ENCODE results near the gene DNAJC25.

Gene DNAJC25

DNA sequence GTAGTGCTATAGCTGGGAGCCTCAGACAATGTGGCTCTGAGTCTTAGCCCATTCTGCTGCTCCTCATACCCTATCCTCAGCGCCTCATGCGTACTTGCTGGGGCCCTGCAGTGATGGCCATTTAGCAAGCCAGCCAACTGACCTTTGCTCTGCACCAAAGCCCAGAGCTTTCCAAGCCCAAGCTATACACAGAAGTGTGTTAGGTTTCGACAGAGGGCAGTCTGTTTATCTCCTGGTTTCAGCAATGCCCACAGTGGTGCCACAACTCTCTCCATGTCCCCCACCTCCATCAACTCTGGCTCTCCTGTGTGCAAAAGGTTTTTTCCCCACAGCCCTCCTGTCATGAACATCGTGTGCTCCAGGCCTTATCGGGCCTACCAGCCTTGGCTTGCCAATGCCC lies 47.2 kb downstream of the DNAJC25 start:
- Histone ChIP-seq H2BK12ac (ENCODE audit: low read length) (no peak overlapping the region), H3K4me2 (ENCODE audit: low read length) (no peak overlapping the region), H3K18ac (ENCODE audit: low read length) (no peak overlapping the region), H3K4me1 (ENCODE audit: control insufficient read depth in 1 of 2, insufficient read depth in 2 of 2, low read length in 2 of 2) (no peaks in the 10 kb centered on the region), H3K9ac (ENCODE audit: low read length) (no peak overlapping the region), H2BK5ac (ENCODE audit: low read depth, low read length, poor library complexity) (no peak overlapping the region), H3K4me3 (ENCODE audit: low read depth, low read length) (no peak overlapping the region), H2BK120ac (ENCODE audit: insufficient read depth, low read length, poor library complexity) (no peak overlapping the region), H3K79me1 (ENCODE audit: low read length) (no peaks in the 10 kb centered on the region), H3K4ac (ENCODE audit: low read depth, low read length) (no peak overlapping the region), H2AFZ (ENCODE audit: insufficient read depth, low read length, poor library complexity) (no peak overlapping the region), H3K27me3 (ENCODE audit: insufficient read depth, low read length) (no peaks in the 10 kb centered on the region), H3K14ac (ENCODE audit: low read length) (no peak overlapping the region), H3K36me3 (ENCODE audit: control insufficient read depth in 1 of 2, insufficient read depth in 2 of 2, low read length in 2 of 2) (peaks cover 4 to 10% of the 10 kb centered on the region in 2 experiments), H2AK5ac (ENCODE audit: low read length) (no peak overlapping the region), H4K8ac (ENCODE audit: low read depth, low read length) (no peak overlapping the region), H3K23ac (ENCODE audit: low read length) (no peak overlapping the region), H4K12ac (ENCODE audit: low read depth, low read length) (no peak overlapping the region), H3K9me3 (ENCODE audit: insufficient read depth, low read depth, low read length) (no peaks in the 10 kb centered on the region), H4K91ac (ENCODE audit: low read depth, low read length) (no peak overlapping the region), H3K79me2 (ENCODE audit: control insufficient read depth, insufficient read depth, low read length, poor library complexity) (no peaks in the 10 kb centered on the region), H3K27ac (ENCODE audit: low read depth, low read length) (no peak overlapping the region)
- WGBS (ENCODE audit: extremely low coverage, insufficient coverage, insufficient read length): no CpG with 5 or more reads among the region's 5 CpGs
- no peak for DNase-seq

- H4K12ac ChIP-seq (ENCODE audit: low read depth, low read length): no peak overlapping the region
- H3K27ac ChIP-seq (ENCODE audit: low read depth, low read length): no peak overlapping the region
- H3K79me1 ChIP-seq (ENCODE audit: low read length): no peaks in the 10 kb centered on the region
- DNase-seq: no peak
- H3K4me1 ChIP-seq (ENCODE audit: control insufficient read depth in 1 of 2, insufficient read depth in 2 of 2, low read length in 2 of 2): no peaks in the 10 kb centered on the region
- no peak overlapping the region for H2AFZ ChIP-seq (ENCODE audit: insufficient read depth, low read length, poor library complexity)
- no peaks in the 10 kb centered on the region for H3K79me2 ChIP-seq (ENCODE audit: control insufficient read depth, insufficient read depth, low read length, poor library complexity)
- no peaks in the 10 kb centered on the region for H3K9me3 ChIP-seq (ENCODE audit: insufficient read depth, low read depth, low read length)
- no peak overlapping the region for H3K23ac ChIP-seq (ENCODE audit: low read length)
- H3K27me3 ChIP-seq (ENCODE audit: insufficient read depth, low read length): no peaks in the 10 kb centered on the region
- H3K4ac ChIP-seq (ENCODE audit: low read depth, low read length): no peak overlapping the region
- H4K8ac ChIP-seq (ENCODE audit: low read depth, low read length): no peak overlapping the region
- H3K4me3 ChIP-seq (ENCODE audit: low read depth, low read length): no peak overlapping the region
- WGBS (ENCODE audit: extremely low coverage, insufficient coverage, insufficient read length): no CpG with 5 or more reads among the region's 6 CpGs
- no peak overlapping the region for H3K4me2 ChIP-seq (ENCODE audit: low read length)
- no peak overlapping the region for H3K9ac ChIP-seq (ENCODE audit: low read length)
- peaks cover 4 to 10% of the 10 kb centered on the region in 2 experiments for H3K36me3 ChIP-seq (ENCODE audit: control insufficient read depth in 1 of 2, insufficient read depth in 2 of 2, low read length in 2 of 2)
- H2BK120ac ChIP-seq (ENCODE audit: insufficient read depth, low read length, poor library complexity): no peak overlapping the region
- no peak overlapping the region for H3K14ac ChIP-seq (ENCODE audit: low read length)
- no peak overlapping the region for H2AK5ac ChIP-seq (ENCODE audit: low read length)
- no peak overlapping the region for H3K18ac ChIP-seq (ENCODE audit: low read length)
- no peak overlapping the region for H4K91ac ChIP-seq (ENCODE audit: low read depth, low read length)
- no peak overlapping the region for H2BK5ac ChIP-seq (ENCODE audit: low read depth, low read length, poor library complexity)
- no peak overlapping the region for H2BK12ac ChIP-seq (ENCODE audit: low read length)
Measured at GRCh38 chr9:111679199-111679598, 48.1 kb downstream of the DNAJC25 start.

- Histone ChIP-seq H3K27me3 (ENCODE audit: insufficient read depth, low read length) (no peaks in the 10 kb centered on the region), H3K9ac (ENCODE audit: low read length) (no peak overlapping the region), H3K23ac (ENCODE audit: low read length) (no peak overlapping the region), H3K27ac (ENCODE audit: low read depth, low read length) (no peak overlapping the region), H2BK5ac (ENCODE audit: low read depth, low read length, poor library complexity) (no peak overlapping the region), H3K4me3 (ENCODE audit: low read depth, low read length) (no peak overlapping the region), H3K9me3 (ENCODE audit: insufficient read depth, low read depth, low read length) (no peaks in the 10 kb centered on the region), H4K8ac (ENCODE audit: low read depth, low read length) (no peak overlapping the region), H3K4me2 (ENCODE audit: low read length) (no peak overlapping the region), H4K12ac (ENCODE audit: low read depth, low read length) (no peak overlapping the region), H3K18ac (ENCODE audit: low read length) (no peak overlapping the region), H2BK120ac (ENCODE audit: insufficient read depth, low read length, poor library complexity) (no peak overlapping the region), H2BK12ac (ENCODE audit: low read length) (no peak overlapping the region), H3K79me1 (ENCODE audit: low read length) (no peaks in the 10 kb centered on the region), H3K4me1 (ENCODE audit: control insufficient read depth in 1 of 2, insufficient read depth in 2 of 2, low read length in 2 of 2) (no peaks in the 10 kb centered on the region), H3K36me3 (ENCODE audit: control insufficient read depth in 1 of 2, insufficient read depth in 2 of 2, low read length in 2 of 2) (peaks cover 2 to 7% of the 10 kb centered on the region in 2 experiments), H2AK5ac (ENCODE audit: low read length) (no peak overlapping the region), H4K91ac (ENCODE audit: low read depth, low read length) (no peak overlapping the region), H3K79me2 (ENCODE audit: control insufficient read depth, insufficient read depth, low read length, poor library complexity) (no peaks in the 10 kb centered on the region), H3K4ac (ENCODE audit: low read depth, low read length) (no peak overlapping the region), H3K14ac (ENCODE audit: low read length) (no peak overlapping the region), H2AFZ (ENCODE audit: insufficient read depth, low read length, poor library complexity) (no peak overlapping the region)
- no peak for DNase-seq
- no CpG with 5 or more reads among the region's 1 CpG for WGBS (ENCODE audit: extremely low coverage, insufficient coverage, insufficient read length)
Measured at GRCh38 chr9:111683392-111683791, 52.3 kb downstream of the DNAJC25 start.

- H2BK5ac ChIP-seq (ENCODE audit: low read depth, low read length, poor library complexity): no peak overlapping the region
- no peaks in the 10 kb centered on the region for H3K79me1 ChIP-seq (ENCODE audit: low read length)
- H3K9me3 ChIP-seq (ENCODE audit: insufficient read depth, low read depth, low read length): no peaks in the 10 kb centered on the region
- H3K4me1 ChIP-seq (ENCODE audit: control insufficient read depth in 1 of 2, insufficient read depth in 2 of 2, low read length in 2 of 2): no peaks in the 10 kb centered on the region
- H3K4me2 ChIP-seq (ENCODE audit: low read length): no peak overlapping the region
- DNase-seq: peak in 1 of 2 donors; percentile 50
- no peak overlapping the region for H4K8ac ChIP-seq (ENCODE audit: low read depth, low read length)
- H3K4ac ChIP-seq (ENCODE audit: low read depth, low read length): no peak overlapping the region
- H3K23ac ChIP-seq (ENCODE audit: low read length): no peak overlapping the region
- H3K79me2 ChIP-seq (ENCODE audit: control insufficient read depth, insufficient read depth, low read length, poor library complexity): no peaks in the 10 kb centered on the region
- no peak overlapping the region for H3K14ac ChIP-seq (ENCODE audit: low read length)
- H4K91ac ChIP-seq (ENCODE audit: low read depth, low read length): no peak overlapping the region
- H3K27me3 ChIP-seq (ENCODE audit: insufficient read depth, low read length): no peaks in the 10 kb centered on the region
- no peak overlapping the region for H2BK12ac ChIP-seq (ENCODE audit: low read length)
- H2AFZ ChIP-seq (ENCODE audit: insufficient read depth, low read length, poor library complexity): no peak overlapping the region
- no peak overlapping the region for H3K27ac ChIP-seq (ENCODE audit: low read depth, low read length)
- H3K9ac ChIP-seq (ENCODE audit: low read length): no peak overlapping the region
- H4K12ac ChIP-seq (ENCODE audit: low read depth, low read length): no peak overlapping the region
- H2AK5ac ChIP-seq (ENCODE audit: low read length): no peak overlapping the region
- H3K18ac ChIP-seq (ENCODE audit: low read length): no peak overlapping the region
- no peak overlapping the region for H3K4me3 ChIP-seq (ENCODE audit: low read depth, low read length)
- H2BK120ac ChIP-seq (ENCODE audit: insufficient read depth, low read length, poor library complexity): no peak overlapping the region
- H3K36me3 ChIP-seq (ENCODE audit: control insufficient read depth in 1 of 2, insufficient read depth in 2 of 2, low read length in 2 of 2): no peaks in the 10 kb centered on the region
- WGBS (ENCODE audit: extremely low coverage, insufficient coverage, insufficient read length): no CpG with 5 or more reads among the region's 5 CpGs
Measured at GRCh38 chr9:111691672-111692329, 60.7 kb downstream of the DNAJC25 start.

Data from trophoblast cell (in vitro differentiated cells and primary cell).